ENCODE data around the gene COL25A1. TPM values are rescaled to one million over a fixed set of nuclear protein-coding genes. Genes with fewer than 3 reads are reported as not detected.

Gene COL25A1
- total and polyA plus RNA-seq, 2 experiments from 2014 or later, result 0.28 to 1.9 TPM

DNA sequence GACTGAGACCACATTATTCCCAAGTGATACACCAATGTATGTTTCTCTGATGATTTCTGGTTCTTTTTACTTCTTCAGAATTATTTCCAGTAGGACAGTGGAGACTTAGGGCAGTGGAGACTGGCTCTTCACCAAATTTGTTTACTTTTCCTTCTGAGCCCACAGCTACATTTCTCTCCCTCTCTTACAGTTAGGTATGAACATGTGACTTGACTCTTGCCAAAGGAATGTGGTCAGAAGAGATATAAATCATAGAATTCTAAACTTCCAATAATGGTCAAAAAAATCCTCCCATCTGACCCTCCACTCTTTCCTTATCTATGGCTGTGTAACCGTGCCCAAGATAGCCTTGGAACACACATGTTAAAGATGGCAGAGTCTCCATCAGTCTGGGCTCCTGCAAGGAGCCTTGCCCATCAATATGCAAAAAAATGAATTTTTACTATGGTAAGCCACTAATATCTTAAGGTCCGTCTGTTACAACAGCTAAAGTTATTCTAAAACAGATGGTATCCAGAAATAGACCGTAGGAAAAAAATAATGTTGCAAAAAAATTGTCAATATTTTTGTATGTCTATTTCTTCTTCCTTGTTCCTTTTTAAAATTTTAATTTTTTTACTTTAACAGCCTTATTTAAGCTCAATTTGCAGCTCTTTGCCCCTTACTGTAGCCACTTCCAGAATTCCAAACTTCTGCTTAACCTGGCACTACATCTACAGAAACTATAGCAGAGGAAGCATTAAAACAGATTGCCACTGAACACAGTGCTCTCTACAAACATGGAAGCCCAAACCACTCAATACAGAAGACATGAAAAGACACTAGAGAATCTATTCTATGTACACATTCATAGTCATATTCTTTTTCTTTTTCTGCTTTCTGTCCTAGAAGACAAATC, 260.7 kb downstream of the COL25A1 start:
- WGBS (ENCODE audit: low lambda C conversion rate, missing lambda C conversion rate), result 89% methylated on average over 3 of the region's 3 CpGs
- Histone ChIP-seq H4K20me1 (ENCODE audit: insufficient read depth, poor library complexity, severe bottlenecking) (no peaks in the 10 kb centered on the region), H3K9me3 (ENCODE audit: low read depth) (no peaks in the 10 kb centered on the region), H3K4me1 (ENCODE audit: insufficient read depth) (no peaks in the 10 kb centered on the region), H2AFZ (no peak overlapping the region), H3K27me3 (no peaks in the 10 kb centered on the region), H3K36me3 (replicated peaks; ENCODE audit: insufficient read depth, low read depth) (no peaks in the 10 kb centered on the region), H3K4me3 (no peak overlapping the region), H3K9me2 (replicated peaks; ENCODE audit: insufficient read depth) (no peaks in the 10 kb centered on the region), H3K27ac (no peak overlapping the region), H3K79me2 (no peaks in the 10 kb centered on the region), H3K4me2 (no peak overlapping the region)
- DNase-seq (ENCODE audit: low spot score), result no peak
- TF ChIP-seq, protein P1, sequence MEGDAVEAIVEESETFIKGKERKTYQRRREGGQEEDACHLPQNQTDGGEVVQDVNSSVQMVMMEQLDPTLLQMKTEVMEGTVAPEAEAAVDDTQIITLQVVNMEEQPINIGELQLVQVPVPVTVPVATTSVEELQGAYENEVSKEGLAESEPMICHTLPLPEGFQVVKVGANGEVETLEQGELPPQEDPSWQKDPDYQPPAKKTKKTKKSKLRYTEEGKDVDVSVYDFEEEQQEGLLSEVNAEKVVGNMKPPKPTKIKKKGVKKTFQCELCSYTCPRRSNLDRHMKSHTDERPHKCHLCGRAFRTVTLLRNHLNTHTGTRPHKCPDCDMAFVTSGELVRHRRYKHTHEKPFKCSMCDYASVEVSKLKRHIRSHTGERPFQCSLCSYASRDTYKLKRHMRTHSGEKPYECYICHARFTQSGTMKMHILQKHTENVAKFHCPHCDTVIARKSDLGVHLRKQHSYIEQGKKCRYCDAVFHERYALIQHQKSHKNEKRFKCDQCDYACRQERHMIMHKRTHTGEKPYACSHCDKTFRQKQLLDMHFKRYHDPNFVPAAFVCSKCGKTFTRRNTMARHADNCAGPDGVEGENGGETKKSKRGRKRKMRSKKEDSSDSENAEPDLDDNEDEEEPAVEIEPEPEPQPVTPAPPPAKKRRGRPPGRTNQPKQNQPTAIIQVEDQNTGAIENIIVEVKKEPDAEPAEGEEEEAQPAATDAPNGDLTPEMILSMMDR (IDR thresholded peaks at IDR 0.05; ENCODE audit: poor library complexity), result no peak
- TF ChIP-seq EZH2 (IDR thresholded peaks at IDR 0.05; ENCODE audit: borderline replicate concordance), result no peak
- TF ChIP-seq EZH2phosphoT487 (IDR thresholded peaks at IDR 0.05; ENCODE audit: low read depth, severe bottlenecking, unreplicated experiment), result no peak

DNA sequence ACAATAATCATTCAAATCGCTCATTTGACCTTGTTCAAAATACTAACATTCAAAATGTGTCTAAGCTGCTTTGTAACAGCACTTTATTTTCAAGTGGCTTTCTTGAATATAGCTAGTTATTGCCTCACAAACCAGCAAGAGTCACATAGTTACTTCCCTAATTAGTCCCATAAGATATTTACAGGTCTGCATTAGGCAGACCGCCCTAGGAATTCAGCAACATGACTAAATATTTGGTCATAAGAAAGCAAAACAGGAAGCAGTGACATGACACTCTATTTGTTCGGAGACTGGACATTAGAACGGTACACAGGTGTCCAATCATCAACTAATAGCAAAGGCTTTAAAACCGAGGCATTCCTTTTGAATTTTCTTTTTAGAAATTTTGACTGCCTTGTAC, 262.0 kb downstream of the COL25A1 start:
- Histone ChIP-seq H3K4me2 (no peak overlapping the region), H3K9me3 (ENCODE audit: low read depth) (no peaks in the 10 kb centered on the region), H2AFZ (no peak overlapping the region), H3K4me1 (ENCODE audit: insufficient read depth) (no peaks in the 10 kb centered on the region), H4K20me1 (ENCODE audit: insufficient read depth, poor library complexity, severe bottlenecking) (no peaks in the 10 kb centered on the region), H3K36me3 (replicated peaks; ENCODE audit: insufficient read depth, low read depth) (no peaks in the 10 kb centered on the region), H3K9me2 (replicated peaks; ENCODE audit: insufficient read depth) (no peaks in the 10 kb centered on the region), H3K27ac (no peak overlapping the region), H3K79me2 (no peaks in the 10 kb centered on the region), H3K4me3 (no peak overlapping the region), H3K27me3 (no peaks in the 10 kb centered on the region)
- WGBS (ENCODE audit: low lambda C conversion rate, missing lambda C conversion rate), result 91% methylated on average over 5 of the region's 5 CpGs
- TF ChIP-seq EZH2phosphoT487 (IDR thresholded peaks at IDR 0.05; ENCODE audit: low read depth, severe bottlenecking, unreplicated experiment), result no peak
- no peak for TF ChIP-seq EZH2 (IDR thresholded peaks at IDR 0.05; ENCODE audit: borderline replicate concordance)
- TF ChIP-seq, protein P1 (IDR thresholded peaks at IDR 0.05; ENCODE audit: poor library complexity), result no peak
- no peak for DNase-seq (ENCODE audit: low spot score)

DNA sequence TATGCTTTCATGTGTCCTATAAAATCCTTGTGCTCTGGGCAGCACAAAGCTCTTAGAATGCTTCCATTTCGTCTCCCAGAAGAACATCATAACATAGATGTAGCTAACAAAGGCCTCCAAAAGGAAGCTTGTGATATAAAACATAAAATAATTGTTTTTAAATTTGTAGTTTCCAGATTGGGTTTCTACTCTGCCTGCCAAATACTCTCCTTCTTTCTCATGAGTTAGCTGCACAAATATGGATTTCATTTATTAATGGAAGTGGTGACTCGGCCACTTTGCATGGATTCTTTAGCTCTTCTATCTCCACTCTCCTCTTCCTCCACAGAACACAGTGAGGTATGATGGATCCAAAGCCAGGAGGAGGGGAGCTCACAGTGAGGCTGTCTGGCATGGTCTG, 265.4 kb downstream of the COL25A1 start:
- no peaks in the 10 kb centered on the region for H3K4me1 ChIP-seq (ENCODE audit: insufficient read depth)
- TF ChIP-seq, protein P1 (IDR thresholded peaks at IDR 0.05; ENCODE audit: poor library complexity), result no peak
- no peak for TF ChIP-seq EZH2phosphoT487 (IDR thresholded peaks at IDR 0.05; ENCODE audit: low read depth, severe bottlenecking, unreplicated experiment)
- TF ChIP-seq EZH2 (IDR thresholded peaks at IDR 0.05; ENCODE audit: borderline replicate concordance), result no peak
- DNase-seq (ENCODE audit: low spot score), result no peak
- no peaks in the 10 kb centered on the region for H3K9me2 ChIP-seq (replicated peaks; ENCODE audit: insufficient read depth)
- no peak overlapping the region for H3K4me2 ChIP-seq
- H3K4me3 ChIP-seq, result no peak overlapping the region
- no peak overlapping the region for H3K27ac ChIP-seq
- H2AFZ ChIP-seq, result no peak overlapping the region
- H3K79me2 ChIP-seq, result no peaks in the 10 kb centered on the region
- 74% methylated on average over 2 of the region's 2 CpGs for WGBS (ENCODE audit: low lambda C conversion rate, missing lambda C conversion rate)
- no peaks in the 10 kb centered on the region for H4K20me1 ChIP-seq (ENCODE audit: insufficient read depth, poor library complexity, severe bottlenecking)
- H3K9me3 ChIP-seq (ENCODE audit: low read depth), result no peaks in the 10 kb centered on the region
- H3K36me3 ChIP-seq (replicated peaks; ENCODE audit: insufficient read depth, low read depth), result no peaks in the 10 kb centered on the region
- no peaks in the 10 kb centered on the region for H3K27me3 ChIP-seq

Measured in hepatocyte (in vitro differentiated cells).